HepG2 (cell line): ENCODE data around the gene SPEM2. TPM values are rescaled to one million over a fixed set of nuclear protein-coding genes. Genes with fewer than 3 reads are reported as not detected.

Source experiments
- KLF6 ChIP-seq: IDR thresholded peaks from 2 replicates; pipeline ENCODE4 v1.8.0; 2016; ENCODE audit warnings: missing biosample characterization, missing genetic modification reagents
- LCORL ChIP-seq, 2 experiments: fragments of 450-650 bp in 1 of 2; sonication (generic) in 1 of 2; formaldehyde crosslinking in 1 of 2; IDR thresholded peaks; 2 replicates each; pipeline versions ENCODE4 v1.5.0 to v1.6.1; 2017 to 2020; ENCODE audit warnings: antibody characterized with exemption in 1 of 2, missing genetic modification reagents in 1 of 2
- SMARCC2 ChIP-seq: fragments of 450-650 bp; IDR thresholded peaks from 2 replicates; pipeline ENCODE4 v1.6.1; 2017; ENCODE audit warnings: antibody characterized with exemption, mild to moderate bottlenecking
- SMYD3 ChIP-seq: sonication (generic); formaldehyde crosslinking; IDR thresholded peaks from 2 replicates; pipeline ENCODE4 v1.8.1; 2023; ENCODE audit warnings: mild to moderate bottlenecking, missing genetic modification reagents
- ZNF318 ChIP-seq: sonication (generic); formaldehyde crosslinking; IDR thresholded peaks from 2 replicates; pipeline ENCODE4 v1.4.0; 2020; ENCODE audit warnings: mild to moderate bottlenecking, missing genetic modification reagents
- ZNF407 ChIP-seq: sonication (generic); formaldehyde crosslinking; IDR thresholded peaks from one replicate; pipeline ENCODE4 v1.5.1; 2020; ENCODE audit warnings: mild to moderate bottlenecking, missing genetic modification reagents; ENCODE audit errors: not compliant biosample characterization
- ZSCAN22 ChIP-seq: sonication (generic); formaldehyde crosslinking; IDR thresholded peaks from 2 replicates; pipeline ENCODE4 v1.4.0; 2020; ENCODE audit warnings: mild to moderate bottlenecking, missing genetic modification reagents
- polyA plus RNA-seq, 8 experiments: library from polyadenylated mRNA; depleted of rRNA in 3 of 8; stranded (reverse) in 7 of 8; unstranded in 1 of 8; fragments of >200 nt; fragmentation: Illumina TruSeq in 4 of 8; extraction: Trizol in 4 of 8; gene quantifications; 2 replicates each; pipeline versions ENCODE4 v1.2.1 to v1.2.3, GENCODE V29; 2011 to 2016; ENCODE audit warnings: low read depth in 4 of 8, missing spikeins in 1 of 8, mixed read lengths in 1 of 8; ENCODE audit not compliant: insufficient read depth in 1 of 8
- total RNA-seq, 5 experiments: library from RNA; depleted of rRNA; stranded (reverse); fragments of >200 nt; fragmentation: Illumina TruSeq; extraction: Trizol; gene quantifications; 2 replicates each; pipeline ENCODE4 v1.2.3, GENCODE V29; 2016; ENCODE audit warnings: low read depth in 1 of 5

Gene SPEM2
- total and polyA plus RNA-seq, 2 of the 13 experiments (the other 11 are each of a cell fraction or from before 2014, with no cell fraction given) = not detected

- TF ChIP-seq ZNF318 (CRISPR knock-in tag) (no peak), SMYD3 (CRISPR knock-in tag) (no peak), LCORL (IDR thresholded peaks at IDR 0.05) (no peak), LCORL (CRISPR knock-in tag; IDR thresholded peaks at IDR 0.05) (peak; percentile 75; the same call in 1 of the 2 replicates), ZSCAN22 (CRISPR knock-in tag) (no peak), SMARCC2 (no peak), KLF6 (CRISPR knock-in tag) (0 out of 2 replicates have a peak, but pooled peaks have one; percentile 40), ZNF407 (no peak)
Measured at GRCh38 chr17:7380855-7381683, 44.3 kb upstream of the SPEM2 start, which contains the start of gene TNK1 (continued).
